ENCODE data around the gene CLDN14.
"Not testable (repeated sequence)": the region's sequence is repeated elsewhere in the genome, so short reads cannot be mapped to it uniquely, and the experiment has no call there.

CLDN14 gene

DNA sequence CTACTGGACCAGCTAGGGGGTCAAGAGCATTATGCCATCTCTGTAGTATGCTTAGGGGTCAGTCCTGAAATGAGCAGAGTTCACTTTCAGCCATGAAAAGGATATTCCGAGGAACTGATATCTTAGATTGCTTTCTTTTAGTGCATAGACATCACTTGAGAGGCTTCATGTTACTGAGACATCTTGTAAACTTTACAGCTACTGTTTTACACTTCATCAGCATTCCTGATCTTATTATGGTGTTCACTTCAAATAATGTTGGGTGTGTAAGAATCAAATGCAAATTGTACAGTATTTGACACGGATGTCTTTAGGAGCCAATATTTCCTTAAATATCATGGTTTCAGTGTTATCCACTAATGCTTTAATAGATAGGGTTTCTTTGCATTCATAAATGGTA lies 22.4 kb upstream of the CLDN14 start:
- in situ Hi-C loops (cut with MboI; ENCODE audit: low sequenced_read_pairs) = no loop called here

DNA sequence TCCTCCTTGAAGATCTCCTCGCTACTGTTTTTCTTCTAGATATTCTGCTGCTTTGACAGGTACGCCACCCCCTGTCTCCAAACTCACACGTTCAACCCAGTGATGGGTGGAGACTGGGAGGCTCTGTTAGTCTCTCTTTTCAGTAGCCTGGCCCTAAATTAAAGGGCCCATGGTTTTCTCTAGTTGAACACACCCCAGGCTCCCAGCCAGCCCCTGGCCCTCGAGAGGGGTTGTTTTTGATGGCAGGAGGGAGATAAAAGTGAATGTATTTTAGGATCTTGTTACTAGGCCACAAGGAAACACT lies 21.6 kb upstream of the CLDN14 start:
- in situ Hi-C loops (cut with MboI; ENCODE audit: low sequenced_read_pairs) = no loop called here

GRCh38 chr21:36499578-36500471 lies 19.9 kb upstream of the CLDN14 start:
- in situ Hi-C loops (cut with MboI; ENCODE audit: low sequenced_read_pairs) = no loop called here

DNA sequence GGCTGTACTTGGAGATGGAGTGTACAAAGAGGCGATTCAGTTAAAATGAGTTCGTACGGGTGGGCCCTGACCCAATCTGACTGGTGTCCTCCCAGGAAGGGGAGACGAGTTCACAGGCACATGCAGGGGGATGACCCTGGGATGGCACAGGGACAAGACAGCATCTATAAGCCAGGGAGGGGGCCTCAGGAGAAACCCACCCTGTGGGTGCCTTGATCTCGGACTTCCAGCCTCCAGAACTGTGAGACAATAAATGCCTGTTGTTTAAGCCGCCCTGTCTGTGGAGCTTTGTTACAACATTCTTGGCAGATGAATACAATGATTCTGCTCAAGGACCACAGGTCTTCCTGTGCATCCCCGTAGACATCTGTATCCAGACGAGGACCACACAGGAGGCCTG lies 14.6 kb upstream of the CLDN14 start:
- in situ Hi-C loops (cut with MboI; ENCODE audit: low sequenced_read_pairs) = no loop called here

GRCh38 chr21:36491209-36491910 lies 11.4 kb upstream of the CLDN14 start:
- in situ Hi-C loops (cut with MboI; ENCODE audit: low sequenced_read_pairs) = no loop called here

DNA sequence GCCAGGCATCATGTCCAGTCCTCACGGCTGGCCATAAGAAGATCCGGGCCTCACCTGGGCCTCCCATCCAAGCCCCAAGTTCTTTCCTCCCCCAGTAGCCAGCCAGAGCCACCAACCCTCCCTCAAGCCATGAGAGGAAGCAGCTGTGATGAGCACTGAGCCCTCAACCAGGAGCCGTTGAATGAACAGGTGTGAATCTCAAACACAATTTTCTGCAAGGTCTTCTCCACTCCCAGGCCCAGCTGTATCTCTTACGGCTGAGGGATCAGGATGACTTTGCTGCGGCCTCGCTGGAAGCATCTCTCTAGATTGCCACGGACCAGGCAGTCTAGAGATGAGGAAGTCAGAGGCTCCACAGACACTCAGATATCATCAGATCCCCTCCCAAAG lies 9.8 kb upstream of the CLDN14 start:
- in situ Hi-C loops (cut with MboI; ENCODE audit: low sequenced_read_pairs) = no loop called here

GRCh38 chr21:36489103-36489775 lies 9.3 kb upstream of the CLDN14 start:
- in situ Hi-C loops (cut with MboI; ENCODE audit: low sequenced_read_pairs) = no loop called here

GRCh38 chr21:36487641-36488307 lies 7.9 kb upstream of the CLDN14 start:
- in situ Hi-C loops (cut with MboI; ENCODE audit: low sequenced_read_pairs) = no loop called here

- in situ Hi-C loops (cut with MboI; ENCODE audit: low sequenced_read_pairs) = no loop called here
These were observed 6.3 kb upstream of the CLDN14 start for GRCh38 chr21:36486246-36486645.

DNA sequence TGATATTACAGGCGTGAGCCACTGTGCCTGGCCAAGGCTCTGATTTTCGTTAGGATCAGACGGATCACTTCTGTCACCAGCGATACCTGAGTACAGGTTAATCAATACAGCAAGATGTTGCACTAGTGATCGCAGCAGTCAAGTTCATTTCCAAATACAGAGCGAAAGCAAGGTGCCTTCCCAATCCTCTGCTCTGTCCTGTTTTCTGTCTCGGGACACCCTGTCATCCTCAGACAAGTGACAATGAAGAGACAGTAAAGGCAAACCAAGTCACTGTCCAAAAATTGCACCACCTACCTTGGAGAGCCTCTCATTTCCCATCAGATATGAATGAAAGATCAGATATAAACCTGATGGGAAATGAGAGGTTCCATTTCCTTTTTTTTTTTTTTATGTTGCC lies 5.6 kb upstream of the CLDN14 start:
- in situ Hi-C loops (cut with MboI; ENCODE audit: low sequenced_read_pairs) = no loop called here

DNA sequence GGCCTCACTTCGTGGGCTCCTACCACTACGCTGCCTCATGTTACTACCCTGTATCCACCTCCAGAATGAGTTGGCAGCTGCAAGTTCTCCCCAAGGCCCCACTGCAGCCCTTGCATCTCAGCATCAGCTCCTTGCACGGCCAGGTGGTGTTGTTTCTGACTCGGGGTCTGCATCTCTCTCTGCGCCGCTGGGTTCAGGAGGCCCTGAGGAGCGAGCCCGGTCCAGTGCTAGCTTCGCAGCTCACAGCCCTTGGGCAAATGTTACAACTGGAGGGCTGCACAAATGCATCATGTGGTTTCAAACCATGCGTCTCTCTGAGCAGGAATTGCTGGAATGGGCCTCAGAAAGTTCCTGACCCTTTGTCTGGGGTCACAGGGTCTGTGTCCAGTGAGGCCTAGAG lies 3.2 kb upstream of the CLDN14 start:
- in situ Hi-C loops (cut with MboI; ENCODE audit: low sequenced_read_pairs) = no loop called here

- in situ Hi-C loops (cut with MboI; ENCODE audit: low sequenced_read_pairs) = no loop called here
These were observed 2.8 kb upstream of the CLDN14 start for GRCh38 chr21:36482673-36483072.

- in situ Hi-C loops (cut with MboI; ENCODE audit: low sequenced_read_pairs) = no loop called here
These were observed 2.3 kb upstream of the CLDN14 start for GRCh38 chr21:36482181-36482580.

GRCh38 chr21:36481639-36482038 lies 1.7 kb upstream of the CLDN14 start:
- in situ Hi-C loops (cut with MboI; ENCODE audit: low sequenced_read_pairs) = no loop called here

DNA sequence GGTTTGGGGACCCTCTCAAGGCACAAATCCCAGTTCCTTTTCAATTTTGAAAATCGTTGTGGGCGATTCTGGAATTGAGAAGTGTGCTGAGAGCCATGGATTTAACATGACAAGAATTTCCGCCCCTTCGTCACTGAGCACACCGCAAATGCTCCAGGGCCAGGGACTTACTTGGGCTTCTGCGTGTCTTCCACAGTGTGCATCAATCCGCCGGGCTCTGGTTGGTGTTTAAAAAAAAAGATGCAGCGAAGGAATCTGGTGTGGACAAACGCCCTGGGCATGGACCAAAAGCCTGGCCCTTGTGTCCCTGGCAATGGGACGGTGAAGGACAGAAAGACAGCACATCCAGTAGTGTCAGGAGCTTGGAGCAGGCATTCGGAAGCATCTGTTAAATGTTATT lies 696 bp upstream of the CLDN14 start:
- in situ Hi-C loops (cut with MboI; ENCODE audit: low sequenced_read_pairs) = no loop called here

DNA sequence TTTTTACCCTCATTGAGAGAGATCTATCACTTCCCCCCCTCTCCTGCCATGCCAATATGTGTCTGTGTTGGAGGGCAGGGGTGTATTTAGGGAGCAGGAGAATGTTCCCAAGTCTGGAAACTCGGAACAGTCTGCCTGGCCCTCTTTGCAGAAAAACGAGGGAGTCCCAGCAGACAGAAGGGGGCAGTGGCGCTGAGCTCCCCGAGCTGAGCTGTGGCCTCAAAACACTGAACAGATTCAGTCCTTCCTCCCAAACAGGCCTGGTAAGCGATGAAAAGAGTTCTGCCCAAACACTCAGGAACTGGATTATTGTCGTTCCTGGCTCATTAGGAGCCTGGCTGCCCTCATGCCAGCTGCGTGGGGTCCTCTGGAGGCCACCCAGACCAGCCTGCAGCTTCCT lies 981 bp downstream of the CLDN14 start:
- in situ Hi-C loops (cut with MboI; ENCODE audit: low sequenced_read_pairs) = no loop called here

- in situ Hi-C loops (cut with MboI; ENCODE audit: low sequenced_read_pairs) = no loop called here
These were observed 1.7 kb downstream of the CLDN14 start for GRCh38 chr21:36478207-36478701.

- in situ Hi-C loops (cut with MboI; ENCODE audit: low sequenced_read_pairs) = no loop called here
These were observed 2.4 kb downstream of the CLDN14 start for GRCh38 chr21:36477559-36477958.

GRCh38 chr21:36477001-36477400 lies 2.9 kb downstream of the CLDN14 start:
- in situ Hi-C loops (cut with MboI; ENCODE audit: low sequenced_read_pairs) = no loop called here

DNA sequence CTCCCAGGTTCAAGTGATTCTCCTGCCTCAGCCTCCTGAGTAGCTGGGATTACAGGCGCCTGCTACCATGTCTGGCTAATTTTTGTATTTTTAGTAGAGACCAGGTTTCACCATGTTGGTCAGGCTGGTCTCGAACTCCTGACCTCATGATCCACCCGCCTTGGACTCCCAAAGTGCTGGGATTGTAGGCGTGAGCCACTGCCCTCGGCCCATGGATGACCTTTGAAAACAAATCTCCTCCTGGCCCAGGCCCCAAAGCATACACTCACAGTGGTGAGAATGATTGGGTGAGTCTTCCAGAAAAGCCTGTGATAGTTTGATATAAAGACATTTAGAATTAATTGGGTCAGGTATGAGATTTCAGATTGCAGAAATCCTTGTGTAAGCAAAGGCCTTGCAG lies 3.4 kb downstream of the CLDN14 start:
- in situ Hi-C loops (cut with MboI; ENCODE audit: low sequenced_read_pairs) = not testable (repeated sequence)

DNA sequence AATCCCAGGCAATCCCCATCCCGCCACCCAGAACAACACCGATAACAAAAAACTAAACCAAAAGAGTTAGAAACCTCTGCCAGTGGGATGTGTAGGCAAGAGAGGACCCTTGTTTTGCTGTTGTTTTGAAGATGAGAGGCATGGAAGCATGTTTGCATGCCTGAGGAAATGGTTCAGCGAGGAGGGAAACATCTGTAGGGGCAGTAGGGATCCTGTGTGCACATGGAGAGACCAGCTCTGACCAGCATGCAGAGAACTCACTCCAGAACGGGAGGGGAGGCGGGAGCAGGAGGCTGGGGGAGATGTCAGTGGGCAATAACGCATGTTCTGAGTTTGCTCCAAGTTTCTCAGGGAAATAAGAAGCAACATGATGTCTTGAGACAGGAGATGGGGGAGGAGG lies 5.3 kb downstream of the CLDN14 start:
- in situ Hi-C loops (cut with MboI; ENCODE audit: low sequenced_read_pairs) = no loop called here
